HepG2 (cell line): ENCODE data around the gene SCMH1. TPM values are rescaled to one million over a fixed set of nuclear protein-coding genes. Genes with fewer than 3 reads are reported as not detected.

ENCODE experiments used
- ATAC-seq: fragments of 200-7000 bp; cut with Tn5 transposase; 3 replicates; pipeline ENCODE4 v1.9.1; 2020; ENCODE audit warnings: mild to moderate bottlenecking, moderate library complexity
- BruUV-seq: library from RNA; stranded (reverse); fragments of 400-500 nt; replicated peaks from 2 replicates; lab custom pipeline; 2021; lab: Mats Ljungman, UMichigan
- CTCF ChIA-PET: fragments of 300-600 bp; formaldehyde crosslinking; extraction: SDS; loops from one replicate; lab custom pipeline; 2021; ENCODE audit warnings: low total read pairs, inconsistent platforms, low intra/inter-chr PET ratio; lab: Yijun Ruan, JAX
- POLR2A ChIA-PET: fragments of 350-600 bp; sonication (Branson Sonifier 250); formaldehyde crosslinking; loops from one replicate; lab custom pipeline; 2020; ENCODE audit warnings: antibody characterized with exemption, inconsistent platforms; lab: Yijun Ruan, JAX
- DNase-seq: peaks from one replicate; pipeline ENCODE4 v3.0.0-alpha.2; 2015; ENCODE audit warnings: low spot score
- FAIRE-seq: peaks from 3 replicates; lab custom pipeline; 2011; peaks lifted over from hg19 to GRCh38; lab: Jason Lieb, UNC
- H2AFZ ChIP-seq: one replicate; pipeline ENCODE4 v1.6.1; 2011; ENCODE audit warnings: low read length, inconsistent platforms
- H3K27ac ChIP-seq: fragments of 300-600 bp; 3 replicates; pipeline ENCODE4 v1.8.0; 2011; ENCODE audit warnings: mixed run types, mild to moderate bottlenecking, mixed read lengths, low read length, inconsistent platforms; ENCODE audit not compliant: insufficient read depth; ENCODE audit errors: extremely low read length
- H3K27me3 ChIP-seq, 2 experiments: fragments of 200-600 bp in 1 of 2; 2 replicates in 1 of 2; 3 replicates in 1 of 2; pipeline versions ENCODE4 v1.6.0 to v1.8.0; 2011; ENCODE audit warnings: low read length in 2 of 2, mild to moderate bottlenecking in 2 of 2, moderate library complexity in 2 of 2, inconsistent platforms in 1 of 2; ENCODE audit not compliant: insufficient read depth in 2 of 2, control insufficient read depth in 1 of 2
- H3K36me3 ChIP-seq, 2 experiments: fragments of 200-600 bp in 1 of 2; replicated peaks in 1 of 2; 2 replicates in 1 of 2; 3 replicates in 1 of 2; pipeline versions ENCODE4 v1.5.1 to v1.8.0; 2011; ENCODE audit warnings: low read length in 2 of 2, inconsistent platforms in 1 of 2; ENCODE audit not compliant: insufficient read depth in 2 of 2, control insufficient read depth in 1 of 2
- H3K4me1 ChIP-seq: 2 replicates; pipeline ENCODE4 v1.5.1; 2012; ENCODE audit warnings: low read length, inconsistent platforms; ENCODE audit not compliant: insufficient read depth
- H3K4me2 ChIP-seq: 2 replicates; pipeline ENCODE4 v1.6.0; 2011; ENCODE audit warnings: low read depth, low read length, inconsistent platforms
- H3K4me3 ChIP-seq, 3 experiments: fragments of 200-600 bp in 1 of 3; sonication (generic), shearing (Covaris generic) in 1 of 3; replicated peaks in 1 of 3; 2 replicates each; pipeline ENCODE4 v1.5.1; 2011 to 2016; ENCODE audit warnings: low read length in 3 of 3, inconsistent platforms in 2 of 3, low read depth in 2 of 3, mild to moderate bottlenecking in 2 of 3, control low read depth in 1 of 3, mixed read lengths in 1 of 3; ENCODE audit not compliant: insufficient read depth in 1 of 3
- H3K79me2 ChIP-seq: one replicate; pipeline ENCODE4 v1.6.1; 2011; ENCODE audit warnings: low read length, inconsistent platforms; ENCODE audit not compliant: insufficient read depth
- H3K9ac ChIP-seq: 2 replicates; pipeline ENCODE4 v1.6.0; 2011; ENCODE audit warnings: mild to moderate bottlenecking, low read depth, low read length, inconsistent platforms; ENCODE audit not compliant: insufficient read depth
- H3K9me3 ChIP-seq: 2 replicates; pipeline ENCODE4 v1.5.1; 2012; ENCODE audit warnings: mild to moderate bottlenecking, low read length
- H4K20me1 ChIP-seq: 2 replicates; pipeline ENCODE4 v1.6.0; 2011; ENCODE audit warnings: inconsistent platforms, mild to moderate bottlenecking, low read length, moderate library complexity; ENCODE audit not compliant: insufficient read depth
- HNF1B ChIP-seq: sonication (generic); formaldehyde crosslinking; IDR thresholded peaks from 2 replicates; pipeline ENCODE4 v1.5.1; 2020; ENCODE audit warnings: mild to moderate bottlenecking, moderate library complexity, missing genetic modification reagents
- HNF4A ChIP-seq: sonication (generic); formaldehyde crosslinking; IDR thresholded peaks from 2 replicates; pipeline ENCODE4 v1.4.0; 2020; ENCODE audit warnings: missing genetic modification reagents
- ISL2 ChIP-seq: sonication (generic); formaldehyde crosslinking; IDR thresholded peaks from 2 replicates; pipeline ENCODE4 v1.5.0; 2020; ENCODE audit warnings: missing genetic modification reagents
- MZF1 ChIP-seq: sonication (generic); formaldehyde crosslinking; IDR thresholded peaks from 2 replicates; pipeline ENCODE4 v1.8.1; 2023; ENCODE audit warnings: mild to moderate bottlenecking, missing genetic modification reagents, borderline replicate concordance
- ONECUT2 ChIP-seq: sonication (generic); formaldehyde crosslinking; IDR thresholded peaks from 2 replicates; pipeline ENCODE4 v1.4.0; 2020; ENCODE audit warnings: missing genetic modification reagents
- RORA ChIP-seq: sonication (generic); formaldehyde crosslinking; IDR thresholded peaks from 2 replicates; pipeline ENCODE4 v1.5.0; 2020; ENCODE audit warnings: mild to moderate bottlenecking, missing genetic modification reagents, moderate library complexity
- TOE1 ChIP-seq: sonication (generic); formaldehyde crosslinking; IDR thresholded peaks from 2 replicates; pipeline ENCODE4 v1.4.0; 2020; ENCODE audit warnings: mild to moderate bottlenecking, missing genetic modification reagents
- ZNF235 ChIP-seq: sonication (generic); formaldehyde crosslinking; IDR thresholded peaks from 2 replicates; pipeline ENCODE4 v1.8.1; 2023; ENCODE audit warnings: mild to moderate bottlenecking, missing genetic modification reagents, borderline replicate concordance
- ZNF572 ChIP-seq: sonication (generic); formaldehyde crosslinking; IDR thresholded peaks from 2 replicates; pipeline ENCODE4 v1.5.1; 2020; ENCODE audit warnings: mild to moderate bottlenecking, missing genetic modification reagents
- ZNF652 ChIP-seq: IDR thresholded peaks from 2 replicates; pipeline ENCODE4 v1.6.1; 2016; ENCODE audit warnings: low read depth, borderline replicate concordance
- ZSCAN5A ChIP-seq: sonication (generic); formaldehyde crosslinking; IDR thresholded peaks from 2 replicates; pipeline ENCODE4 v1.8.0; 2022; ENCODE audit warnings: mild to moderate bottlenecking, missing genetic modification reagents, borderline replicate concordance
- WGBS: methylation state at CpG from one replicate; pipeline ENCODE4 v1.1.6; 2017; ENCODE audit warnings: low lambda C conversion rate; 5-methylcytosine and 5-hydroxymethylcytosine counted together
- in situ Hi-C: cut with HindIII; loops from 2 replicates; pipeline ENCODE4 v1.10.0; 2017; ENCODE audit warnings: low pct_unique_long_range_greater_than_20kb; ENCODE audit not compliant: extremely low pct_ligation_motif_present
- intact Hi-C: fragments of 100-400 bp; cut with micrococcal nuclease; formaldehyde crosslinking; loops from one replicate; pipeline ENCODE4 v1.10.0; 2022; ENCODE audit not compliant: unreplicated experiment
- polyA plus RNA-seq, 8 experiments: library from polyadenylated mRNA; depleted of rRNA in 3 of 8; stranded (reverse) in 7 of 8; unstranded in 1 of 8; fragments of >200 nt; fragmentation: Illumina TruSeq in 4 of 8; extraction: Trizol in 4 of 8; gene quantifications; 2 replicates each; pipeline versions ENCODE4 v1.2.1 to v1.2.3, GENCODE V29; 2011 to 2016; ENCODE audit warnings: low read depth in 4 of 8, missing spikeins in 1 of 8, mixed read lengths in 1 of 8; ENCODE audit not compliant: insufficient read depth in 1 of 8
- total RNA-seq, 5 experiments: library from RNA; depleted of rRNA; stranded (reverse); fragments of >200 nt; fragmentation: Illumina TruSeq; extraction: Trizol; gene quantifications; 2 replicates each; pipeline ENCODE4 v1.2.3, GENCODE V29; 2016; ENCODE audit warnings: low read depth in 1 of 5

Gene SCMH1
- total and polyA plus RNA-seq, 2 of the 13 experiments (the other 11 are each of a cell fraction or from before 2014, with no cell fraction given): 41.8 to 52.6 TPM

- WGBS: 100% methylated on average over 3 of the region's 3 CpGs
- no peaks in the 10 kb centered on the region for H4K20me1 ChIP-seq
- ATAC-seq (peak; percentile 71), DNase-seq (no peak), FAIRE-seq (no peak)
- H3K9ac ChIP-seq: no peak overlapping the region
- peaks cover 12 to 47% of the 10 kb centered on the region in 2 experiments for H3K36me3 ChIP-seq
- no peak overlapping the region for H2AFZ ChIP-seq
- H3K27me3 ChIP-seq: no peaks in the 10 kb centered on the region
- no peaks in the 10 kb centered on the region for H3K9me3 ChIP-seq
- BruUV-seq: no TSS peak
- H3K4me3 ChIP-seq: no peak overlapping the region
- POLR2A ChIA-PET: no interaction called here
- peaks cover 18% of the 10 kb centered on the region for H3K4me1 ChIP-seq
- no peak overlapping the region for H3K4me2 ChIP-seq
- CTCF ChIA-PET: no interaction called here
- intact Hi-C loops: no loop called here
- TF ChIP-seq TOE1: no peak
- peak; percentile 31; the same call in 1 of the 2 replicates for TF ChIP-seq HNF4A (CRISPR knock-in tag)
- in situ Hi-C loops: no loop called here
- H3K79me2 ChIP-seq: no peaks in the 10 kb centered on the region
- no peak overlapping the region for H3K27ac ChIP-seq
These were observed 204.8 kb downstream of the SCMH1 start for GRCh38 chr1:41037116-41037903.

GRCh38 chr1:41033272-41033671 is 208.8 kb downstream of the SCMH1 start:
- in situ Hi-C loops: no loop called here
- 89% methylated on average over 3 of the region's 3 CpGs for WGBS

More at GRCh38 chr1:41033272-41033671, 208.8 kb downstream of the SCMH1 start:
- H3K36me3 ChIP-seq: peaks cover 17 to 50% of the 10 kb centered on the region in 2 experiments
- H2AFZ ChIP-seq: no peak overlapping the region
- H3K27me3 ChIP-seq: no peaks in the 10 kb centered on the region
- no peak for DNase-seq
- no peak overlapping the region for H3K4me2 ChIP-seq
- H3K4me3 ChIP-seq: no peak overlapping the region
- CTCF ChIA-PET: no interaction called here
- no peak overlapping the region for H3K9ac ChIP-seq
- H3K9me3 ChIP-seq: no peaks in the 10 kb centered on the region
- H3K79me2 ChIP-seq: no peaks in the 10 kb centered on the region
- no peak for ATAC-seq
- BruUV-seq: no TSS peak
- no peak overlapping the region for H3K27ac ChIP-seq
- H4K20me1 ChIP-seq: no peaks in the 10 kb centered on the region; the same call in 1 of the 2 replicates
- POLR2A ChIA-PET: no interaction called here
- intact Hi-C loops: no loop called here
- FAIRE-seq: no peak
- peaks cover 35% of the 10 kb centered on the region for H3K4me1 ChIP-seq
- TF ChIP-seq HNF1B (CRISPR knock-in tag) (no peak), RORA (no peak), ONECUT2 (CRISPR knock-in tag) (no peak), ZNF572 (no peak), ZNF652 (no peak), ZNF235 (CRISPR knock-in tag) (no peak), ISL2 (CRISPR knock-in tag) (no peak), MZF1 (CRISPR knock-in tag) (no peak), ZSCAN5A (CRISPR knock-in tag) (no peak)
- TF ChIP-seq, all 625 proteins: peak for 0
